ENCODE measurements around the gene PRG2. TPM values are rescaled to one million over a fixed set of nuclear protein-coding genes. Genes with fewer than 3 reads are reported as not detected.

PRG2 gene
- total RNA-seq, 4 donors from 2014 or later: 1.0 TPM; not detected in 3

- TF ChIP-seq CTCF (IDR thresholded peaks at IDR 0.05; ENCODE audit: low read depth): no peak
Observed at GRCh38 chr11:57402188-57403002, 11.9 kb upstream of the PRG2 start.

- TF ChIP-seq CTCF (IDR thresholded peaks at IDR 0.05; ENCODE audit: low read depth): no peak
Observed at GRCh38 chr11:57399972-57400578, 9.6 kb upstream of the PRG2 start.

- no peak for TF ChIP-seq CTCF (IDR thresholded peaks at IDR 0.05; ENCODE audit: low read depth)
Observed at GRCh38 chr11:57399221-57399620, 8.8 kb upstream of the PRG2 start.

- TF ChIP-seq CTCF (IDR thresholded peaks at IDR 0.05; ENCODE audit: low read depth): no peak
Observed at GRCh38 chr11:57397394-57397990, 7.0 kb upstream of the PRG2 start.

- no peak for TF ChIP-seq CTCF (IDR thresholded peaks at IDR 0.05; ENCODE audit: low read depth)
Observed at GRCh38 chr11:57396744-57397143, 6.3 kb upstream of the PRG2 start.

GRCh38 chr11:57395905-57396623 is 5.6 kb upstream of the PRG2 start:
- no peak for TF ChIP-seq CTCF (IDR thresholded peaks at IDR 0.05; ENCODE audit: low read depth)

All from subcutaneous adipose tissue (tissue), 4 donors.